ENCODE results near the gene UPK3A. TPM values are rescaled to one million over a fixed set of nuclear protein-coding genes. Genes with fewer than 3 reads are reported as not detected.

The UPK3A gene
- total and polyA plus RNA-seq, 2 experiments from 2014 or later: 0.47 TPM; not detected in 1

DNA sequence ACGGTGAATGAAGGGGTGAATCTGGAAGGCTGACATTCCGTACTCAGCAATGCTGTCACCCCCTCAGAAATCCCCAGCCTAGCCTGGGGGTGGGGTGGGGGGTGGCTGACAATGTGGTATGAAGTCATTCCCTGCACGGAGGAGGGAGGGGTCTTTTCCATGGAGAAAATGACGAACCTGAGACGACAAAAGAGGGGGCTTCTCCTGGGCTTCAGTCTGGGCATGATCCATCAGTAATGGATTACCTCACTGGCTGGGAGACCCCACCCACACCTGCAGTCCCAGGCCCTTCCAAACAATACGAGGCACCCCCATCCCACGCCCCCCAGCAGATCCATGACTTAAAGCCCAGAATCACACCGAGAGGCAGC is 45.1 kb upstream of the UPK3A start:
- H3K4me3 Mint-ChIP-seq: peak overlapping the region; percentile 85
- Histone ChIP-seq H3K4me2 (peak overlapping the region; percentile 94), H3K4me1 (ENCODE audit: insufficient read depth) (peaks cover 10% of the 10 kb centered on the region), H3K4me3 (peak overlapping the region; percentile 89), H4K20me1 (replicated peaks; ENCODE audit: insufficient read depth) (peaks cover 15% of the 10 kb centered on the region), H3K9me2 (ENCODE audit: insufficient read depth) (no peaks in the 10 kb centered on the region), H3K27ac (ENCODE audit: low read depth) (no peak overlapping the region), H3K36me3 (ENCODE audit: insufficient read depth) (no peaks in the 10 kb centered on the region), H3K79me2 (replicated peaks; ENCODE audit: insufficient read depth) (peaks cover 40% of the 10 kb centered on the region), H2AFZ (peak overlapping the region; percentile 47; the same call in 1 of the 2 replicates), H3F3A (replicated peaks; ENCODE audit: low read depth) (peaks cover 4% of the 10 kb centered on the region; the same call in 1 of the 2 replicates), H3K27me3 (ENCODE audit: insufficient read depth) (peaks cover 9% of the 10 kb centered on the region; the same call in 1 of the 2 replicates)
- H3K9me3 Mint-ChIP-seq: no peaks in the 10 kb centered on the region
- H3K27me3 Mint-ChIP-seq (ENCODE audit: insufficient read depth, low read depth, poor library complexity): peaks cover 18% of the 10 kb centered on the region
- DNase-seq (ENCODE audit: low spot score): no peak
- no peak; the same call in 2 of the 3 replicates for ATAC-seq
- H3K36me3 Mint-ChIP-seq (ENCODE audit: low read depth): no peaks in the 10 kb centered on the region; the same call in 1 of the 3 replicates
- H3K4me1 Mint-ChIP-seq: peaks cover 23% of the 10 kb centered on the region
- no peak for TF ChIP-seq ZNF331 (CRISPR knock-in tag; IDR thresholded peaks at IDR 0.05; ENCODE audit: low read depth)
- TF ChIP-seq, protein P1, sequence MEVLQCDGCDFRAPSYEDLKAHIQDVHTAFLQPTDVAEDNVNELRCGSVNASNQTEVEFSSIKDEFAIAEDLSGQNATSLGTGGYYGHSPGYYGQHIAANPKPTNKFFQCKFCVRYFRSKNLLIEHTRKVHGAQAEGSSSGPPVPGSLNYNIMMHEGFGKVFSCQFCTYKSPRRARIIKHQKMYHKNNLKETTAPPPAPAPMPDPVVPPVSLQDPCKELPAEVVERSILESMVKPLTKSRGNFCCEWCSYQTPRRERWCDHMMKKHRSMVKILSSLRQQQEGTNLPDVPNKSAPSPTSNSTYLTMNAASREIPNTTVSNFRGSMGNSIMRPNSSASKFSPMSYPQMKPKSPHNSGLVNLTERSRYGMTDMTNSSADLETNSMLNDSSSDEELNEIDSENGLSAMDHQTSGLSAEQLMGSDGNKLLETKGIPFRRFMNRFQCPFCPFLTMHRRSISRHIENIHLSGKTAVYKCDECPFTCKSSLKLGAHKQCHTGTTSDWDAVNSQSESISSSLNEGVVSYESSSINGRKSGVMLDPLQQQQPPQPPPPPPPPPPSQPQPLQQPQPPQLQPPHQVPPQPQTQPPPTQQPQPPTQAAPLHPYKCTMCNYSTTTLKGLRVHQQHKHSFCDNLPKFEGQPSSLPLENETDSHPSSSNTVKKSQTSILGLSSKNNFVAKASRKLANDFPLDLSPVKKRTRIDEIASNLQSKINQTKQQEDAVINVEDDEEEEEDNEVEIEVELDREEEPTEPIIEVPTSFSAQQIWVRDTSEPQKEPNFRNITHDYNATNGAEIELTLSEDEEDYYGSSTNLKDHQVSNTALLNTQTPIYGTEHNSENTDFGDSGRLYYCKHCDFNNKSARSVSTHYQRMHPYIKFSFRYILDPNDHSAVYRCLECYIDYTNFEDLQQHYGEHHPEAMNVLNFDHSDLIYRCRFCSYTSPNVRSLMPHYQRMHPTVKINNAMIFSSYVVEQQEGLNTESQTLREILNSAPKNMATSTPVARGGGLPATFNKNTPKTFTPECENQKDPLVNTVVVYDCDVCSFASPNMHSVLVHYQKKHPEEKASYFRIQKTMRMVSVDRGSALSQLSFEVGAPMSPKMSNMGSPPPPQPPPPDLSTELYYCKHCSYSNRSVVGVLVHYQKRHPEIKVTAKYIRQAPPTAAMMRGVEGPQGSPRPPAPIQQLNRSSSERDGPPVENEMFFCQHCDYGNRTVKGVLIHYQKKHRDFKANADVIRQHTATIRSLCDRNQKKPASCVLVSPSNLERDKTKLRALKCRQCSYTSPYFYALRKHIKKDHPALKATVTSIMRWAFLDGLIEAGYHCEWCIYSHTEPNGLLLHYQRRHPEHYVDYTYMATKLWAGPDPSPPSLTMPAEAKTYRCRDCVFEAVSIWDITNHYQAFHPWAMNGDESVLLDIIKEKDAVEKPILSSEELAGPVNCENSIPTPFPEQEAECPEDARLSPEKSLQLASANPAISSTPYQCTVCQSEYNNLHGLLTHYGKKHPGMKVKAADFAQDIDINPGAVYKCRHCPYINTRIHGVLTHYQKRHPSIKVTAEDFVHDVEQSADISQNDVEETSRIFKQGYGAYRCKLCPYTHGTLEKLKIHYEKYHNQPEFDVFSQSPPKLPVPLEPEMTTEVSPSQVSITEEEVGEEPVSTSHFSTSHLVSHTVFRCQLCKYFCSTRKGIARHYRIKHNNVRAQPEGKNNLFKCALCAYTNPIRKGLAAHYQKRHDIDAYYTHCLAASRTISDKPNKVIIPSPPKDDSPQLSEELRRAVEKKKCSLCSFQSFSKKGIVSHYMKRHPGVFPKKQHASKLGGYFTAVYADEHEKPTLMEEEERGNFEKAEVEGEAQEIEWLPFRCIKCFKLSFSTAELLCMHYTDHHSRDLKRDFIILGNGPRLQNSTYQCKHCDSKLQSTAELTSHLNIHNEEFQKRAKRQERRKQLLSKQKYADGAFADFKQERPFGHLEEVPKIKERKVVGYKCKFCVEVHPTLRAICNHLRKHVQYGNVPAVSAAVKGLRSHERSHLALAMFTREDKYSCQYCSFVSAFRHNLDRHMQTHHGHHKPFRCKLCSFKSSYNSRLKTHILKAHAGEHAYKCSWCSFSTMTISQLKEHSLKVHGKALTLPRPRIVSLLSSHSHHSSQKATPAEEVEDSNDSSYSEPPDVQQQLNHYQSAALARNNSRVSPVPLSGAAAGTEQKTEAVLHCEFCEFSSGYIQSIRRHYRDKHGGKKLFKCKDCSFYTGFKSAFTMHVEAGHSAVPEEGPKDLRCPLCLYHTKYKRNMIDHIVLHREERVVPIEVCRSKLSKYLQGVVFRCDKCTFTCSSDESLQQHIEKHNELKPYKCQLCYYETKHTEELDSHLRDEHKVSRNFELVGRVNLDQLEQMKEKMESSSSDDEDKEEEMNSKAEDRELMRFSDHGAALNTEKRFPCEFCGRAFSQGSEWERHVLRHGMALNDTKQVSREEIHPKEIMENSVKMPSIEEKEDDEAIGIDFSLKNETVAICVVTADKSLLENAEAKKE (CRISPR knock-in tag; IDR thresholded peaks at IDR 0.05): no peak
- no peak for TF ChIP-seq ZNF114 (CRISPR knock-in tag; IDR thresholded peaks at IDR 0.05)
- TF ChIP-seq REST (IDR thresholded peaks at IDR 0.05; ENCODE audit: unreplicated experiment): no peak
- TF ChIP-seq NANOG (IDR thresholded peaks at IDR 0.05; ENCODE audit: borderline replicate concordance): no peak
- no peak for TF ChIP-seq EZH2 (IDR thresholded peaks at IDR 0.05; ENCODE audit: low read depth, unreplicated experiment)
- no peak for TF ChIP-seq JUNB (IDR thresholded peaks at IDR 0.05; ENCODE audit: unreplicated experiment)
- TF ChIP-seq CTCF (conservative IDR thresholded peaks at IDR 0.05; ENCODE audit: low read depth in 2 of 2): no peak
- H3K27ac Mint-ChIP-seq: no peak overlapping the region

Data from GM23338 (cell line).